HL-60 (cell line): ENCODE results near the gene GNGT2.
A peak's percentile ranks its signal among the peaks of the same experiment; 100 is the strongest.

Experiments
- DNase-seq, 2 experiments: peaks; one replicate each; pipeline ENCODE4 v3.0.0-alpha.2; 2010 to 2020; ENCODE audit warnings: low read depth in 1 of 2, low spot score in 1 of 2
- H3K27ac ChIP-seq: fragments of 250-450 bp; sonication (Bioruptor Pico); replicated peaks from 2 replicates; pipeline ENCODE4 v1.5.1; 2020; ENCODE audit warnings: mild to moderate bottlenecking, moderate library complexity
- H3K27me3 ChIP-seq: fragments of 250-450 bp; sonication (Bioruptor Pico); 2 replicates; pipeline ENCODE4 v1.5.1; 2021; ENCODE audit warnings: mild to moderate bottlenecking, moderate library complexity; ENCODE audit not compliant: insufficient read depth, poor library complexity, severe bottlenecking
- H3K4me3 ChIP-seq: replicated peaks from 2 replicates; pipeline ENCODE4 v1.5.1; 2011; ENCODE audit warnings: mild to moderate bottlenecking, control low read depth, low read length; ENCODE audit not compliant: insufficient read depth
- CTCF ChIP-seq: IDR thresholded peaks from one replicate; pipeline ENCODE4 v1.5.1; 2011; ENCODE audit warnings: low read length, control low read depth, inconsistent platforms; ENCODE audit not compliant: insufficient read depth
- GABPA ChIP-seq: IDR thresholded peaks from 2 replicates; pipeline ENCODE4 v1.6.1; 2012; ENCODE audit warnings: low read depth
- POLR2AphosphoS5 ChIP-seq: IDR thresholded peaks from 2 replicates; pipeline ENCODE4 v1.6.1; 2012; ENCODE audit warnings: low read depth
- REST ChIP-seq: IDR thresholded peaks from 2 replicates; pipeline ENCODE4 v1.6.1; 2012; ENCODE audit warnings: low read depth; ENCODE audit not compliant: insufficient replicate concordance
- SPI1 ChIP-seq: IDR thresholded peaks from 2 replicates; pipeline ENCODE4 v1.6.1; 2012; ENCODE audit warnings: low read depth, mild to moderate bottlenecking, borderline replicate concordance

GNGT2 gene

GRCh38 chr17:49218941-49219913, 8.9 kb upstream of the GNGT2 start:
- H3K4me3 ChIP-seq: peak overlapping the region; percentile 16; the same call in 1 of the 2 replicates
- DNase-seq: peak in 1 of 2 experiments; percentile 88
- peak overlapping the region; percentile 85 for H3K27ac ChIP-seq
- TF ChIP-seq SPI1: peak; percentile 86
- TF ChIP-seq POLR2AphosphoS5: no peak
- no peak for TF ChIP-seq GABPA
- peak; percentile 6 for TF ChIP-seq CTCF
- TF ChIP-seq REST: no peak
- H3K27me3 ChIP-seq: peaks cover 7% of the 10 kb centered on the region

GRCh38 chr17:49217651-49218413, 7.5 kb upstream of the GNGT2 start:
- Histone ChIP-seq H3K4me3 (no peak overlapping the region), H3K27me3 (no peaks in the 10 kb centered on the region), H3K27ac (peak overlapping the region; percentile 85)
- TF ChIP-seq SPI1: peak; percentile 89
- TF ChIP-seq REST: peak; percentile 48
- TF ChIP-seq CTCF: no peak
- no peak; the same call in 1 of the 2 replicates for TF ChIP-seq GABPA
- TF ChIP-seq POLR2AphosphoS5: peak; percentile 83
- DNase-seq: peak; percentile 88 to 94

GRCh38 chr17:49216953-49217650, 6.7 kb upstream of the GNGT2 start:
- no peak overlapping the region for H3K4me3 ChIP-seq
- DNase-seq: peak; percentile 75 to 82
- H3K27me3 ChIP-seq: no peaks in the 10 kb centered on the region
- TF ChIP-seq SPI1 (peak; percentile 43; the same call in 1 of the 2 replicates), REST (no peak), POLR2AphosphoS5 (peak; percentile 45; the same call in 1 of the 2 replicates), GABPA (no peak)
- peak overlapping the region; percentile 37 for H3K27ac ChIP-seq
